ENCODE data around the gene ZSCAN16. TPM values are rescaled to one million over a fixed set of nuclear protein-coding genes. Genes with fewer than 3 reads are reported as not detected.
"Not testable (repeated sequence)": the region's sequence is repeated elsewhere in the genome, so short reads cannot be mapped to it uniquely, and the experiment has no call there.

The ZSCAN16 gene
- total RNA-seq, 1 donor from 2014 or later: 1.2 TPM

DNA sequence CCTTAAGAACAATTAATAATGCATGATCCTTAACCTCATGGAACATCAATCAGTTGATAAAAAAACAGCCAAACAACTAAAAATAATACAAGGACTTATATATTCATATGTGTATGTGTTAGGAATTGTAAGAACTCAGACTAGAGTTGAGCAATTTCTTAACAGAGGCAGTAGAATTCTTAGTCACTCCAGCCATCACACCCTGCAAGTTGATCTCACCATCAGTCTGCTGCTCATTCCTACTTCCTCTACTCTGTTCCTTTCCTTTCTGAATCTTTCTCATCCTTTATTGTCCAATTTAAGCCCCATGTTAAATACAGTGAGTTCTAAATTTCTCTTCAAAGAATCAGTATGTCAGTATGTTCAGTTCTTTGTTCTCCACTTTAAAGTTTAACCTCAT is 41.5 kb upstream of the ZSCAN16 start:
- Histone ChIP-seq H3K36me3 (peaks cover 0 to 4% of the 10 kb centered on the region in 2 donors), H3K27ac (no peak overlapping the region), H3K9me3 (no peaks in the 10 kb centered on the region), H3K27me3 (no peaks in the 10 kb centered on the region), H3K4me3 (no peak overlapping the region), H3K4me1 (peaks cover 7% of the 10 kb centered on the region)
- TF ChIP-seq POLR2A (IDR thresholded peaks at IDR 0.05) (no peak), POLR2AphosphoS5 (IDR thresholded peaks at IDR 0.05; ENCODE audit: insufficient read depth in 1 of 2, low read depth in 1 of 2) (no peak)
- intact Hi-C loops (cut with DNase I): no loop called here
- DNase-seq (ENCODE audit: extremely low spot score in 2 of 2): no peak

DNA sequence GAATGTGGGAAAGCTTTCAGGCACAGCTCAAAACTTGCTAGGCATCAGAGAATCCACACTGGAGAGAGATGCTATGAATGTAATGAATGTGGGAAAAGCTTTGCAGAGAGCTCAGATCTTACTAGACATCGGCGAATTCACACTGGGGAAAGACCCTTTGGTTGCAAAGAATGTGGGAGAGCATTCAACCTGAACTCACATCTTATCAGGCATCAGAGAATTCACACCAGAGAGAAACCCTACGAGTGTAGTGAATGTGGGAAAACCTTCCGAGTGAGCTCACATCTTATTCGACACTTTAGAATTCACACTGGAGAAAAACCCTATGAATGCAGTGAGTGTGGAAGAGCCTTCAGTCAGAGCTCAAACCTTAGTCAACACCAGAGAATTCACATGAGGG is 35.4 kb upstream of the ZSCAN16 start:
- intact Hi-C loops (cut with DNase I): no loop called here
- Histone ChIP-seq H3K4me1 (no peaks in the 10 kb centered on the region), H3K27me3 (no peaks in the 10 kb centered on the region), H3K27ac (no peak overlapping the region), H3K4me3 (no peak overlapping the region), H3K9me3 (peaks cover 4% of the 10 kb centered on the region), H3K36me3 (peaks cover 0 to 11% of the 10 kb centered on the region in 2 donors)
- TF ChIP-seq POLR2A (IDR thresholded peaks at IDR 0.05): no peak
- TF ChIP-seq POLR2AphosphoS5 (IDR thresholded peaks at IDR 0.05; ENCODE audit: insufficient read depth in 1 of 2, low read depth in 1 of 2): no peak
- TF ChIP-seq, protein P1, sequence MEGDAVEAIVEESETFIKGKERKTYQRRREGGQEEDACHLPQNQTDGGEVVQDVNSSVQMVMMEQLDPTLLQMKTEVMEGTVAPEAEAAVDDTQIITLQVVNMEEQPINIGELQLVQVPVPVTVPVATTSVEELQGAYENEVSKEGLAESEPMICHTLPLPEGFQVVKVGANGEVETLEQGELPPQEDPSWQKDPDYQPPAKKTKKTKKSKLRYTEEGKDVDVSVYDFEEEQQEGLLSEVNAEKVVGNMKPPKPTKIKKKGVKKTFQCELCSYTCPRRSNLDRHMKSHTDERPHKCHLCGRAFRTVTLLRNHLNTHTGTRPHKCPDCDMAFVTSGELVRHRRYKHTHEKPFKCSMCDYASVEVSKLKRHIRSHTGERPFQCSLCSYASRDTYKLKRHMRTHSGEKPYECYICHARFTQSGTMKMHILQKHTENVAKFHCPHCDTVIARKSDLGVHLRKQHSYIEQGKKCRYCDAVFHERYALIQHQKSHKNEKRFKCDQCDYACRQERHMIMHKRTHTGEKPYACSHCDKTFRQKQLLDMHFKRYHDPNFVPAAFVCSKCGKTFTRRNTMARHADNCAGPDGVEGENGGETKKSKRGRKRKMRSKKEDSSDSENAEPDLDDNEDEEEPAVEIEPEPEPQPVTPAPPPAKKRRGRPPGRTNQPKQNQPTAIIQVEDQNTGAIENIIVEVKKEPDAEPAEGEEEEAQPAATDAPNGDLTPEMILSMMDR (IDR thresholded peaks at IDR 0.05): no peak
- no peak for DNase-seq (ENCODE audit: extremely low spot score in 2 of 2)

DNA sequence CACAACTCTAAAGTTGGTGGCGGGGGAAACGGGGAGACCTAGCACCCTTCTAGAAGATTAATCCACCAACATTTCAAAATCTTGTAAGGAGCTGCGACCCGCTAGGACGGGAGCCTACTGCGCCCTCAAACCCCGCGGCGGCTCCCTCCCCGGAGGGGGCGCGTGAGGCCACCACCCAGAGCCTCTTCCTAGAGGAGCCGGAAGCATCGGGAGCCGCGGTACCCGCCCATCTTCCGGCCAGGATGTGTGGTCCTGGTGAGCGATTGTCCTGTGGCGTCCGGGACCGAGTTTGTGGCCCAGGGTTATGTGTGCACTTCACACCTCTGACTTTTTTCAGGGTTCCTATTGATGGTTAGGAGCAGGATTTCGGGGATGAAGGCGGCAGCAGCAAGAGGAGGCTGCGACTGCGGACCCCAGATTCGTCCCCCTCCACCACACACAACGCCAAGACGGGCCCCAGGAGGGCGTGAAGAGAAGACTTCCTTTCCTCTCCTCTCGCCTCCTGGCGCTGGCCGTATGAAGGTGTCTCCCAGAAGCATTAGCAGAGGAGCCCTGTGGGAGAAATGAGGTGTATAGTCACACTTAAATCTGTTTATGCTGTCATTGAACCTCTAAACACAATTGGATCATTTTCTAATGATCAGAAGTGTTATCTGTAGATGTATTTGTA is 33.4 kb upstream of the ZSCAN16 start:
- Histone ChIP-seq H3K4me1 (no peaks in the 10 kb centered on the region), H3K36me3 (peaks cover 0 to 11% of the 10 kb centered on the region in 2 donors), H3K27ac (no peak overlapping the region), H3K4me3 (peak overlapping the region; percentile 15 to 34), H3K9me3 (peaks cover 4% of the 10 kb centered on the region), H3K27me3 (no peaks in the 10 kb centered on the region)
- intact Hi-C loops (cut with DNase I): no loop called here
- TF ChIP-seq POLR2AphosphoS5 (IDR thresholded peaks at IDR 0.05; ENCODE audit: insufficient read depth in 1 of 2, low read depth in 1 of 2) (no peak), POLR2A (IDR thresholded peaks at IDR 0.05) (no peak)
- TF ChIP-seq, protein P1 (IDR thresholded peaks at IDR 0.05): no peak
- DNase-seq (ENCODE audit: extremely low spot score in 2 of 2): no peak

DNA sequence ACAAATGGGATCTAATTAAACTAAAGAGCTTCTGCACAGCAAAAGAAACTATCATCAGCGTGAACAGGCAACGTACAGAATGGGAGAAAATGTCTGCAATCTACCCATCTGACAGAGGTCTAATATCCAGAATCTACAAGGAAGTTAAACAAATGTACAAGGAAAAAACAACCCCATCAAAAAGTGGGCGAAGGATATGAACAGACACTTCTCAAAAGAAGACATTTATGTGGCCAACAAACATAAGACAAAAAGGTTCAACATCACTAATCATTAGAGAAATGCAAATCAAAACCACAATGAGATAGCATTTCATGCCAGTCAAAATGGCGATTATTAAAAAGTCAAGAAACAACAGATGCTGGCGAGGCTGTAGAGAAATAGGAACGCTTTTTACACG is 22.2 kb upstream of the ZSCAN16 start:
- H3K27ac ChIP-seq; H3K4me1 ChIP-seq; H3K4me3 ChIP-seq; H3K9me3 ChIP-seq; H3K27me3 ChIP-seq; intact Hi-C loops (cut with DNase I); DNase-seq (ENCODE audit: extremely low spot score in 2 of 2); H3K36me3 ChIP-seq: not testable (repeated sequence)

DNA sequence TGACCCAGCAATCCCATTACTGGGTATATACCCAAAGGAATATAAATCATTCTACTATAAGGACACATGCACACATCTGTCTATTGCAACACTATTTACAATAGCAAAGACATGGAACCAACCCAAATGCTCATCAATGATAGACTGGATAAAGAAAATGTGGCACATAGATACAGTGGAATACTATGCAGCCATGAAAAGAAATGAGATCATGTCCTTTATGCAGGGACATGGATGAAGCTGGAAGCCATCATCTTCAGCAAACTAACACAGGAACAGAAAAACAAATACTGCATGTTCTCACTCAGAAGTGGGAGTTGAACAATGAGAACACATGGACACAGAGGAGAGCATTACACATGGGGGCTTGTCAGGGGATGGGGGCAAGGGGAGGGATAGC is 21.7 kb upstream of the ZSCAN16 start:
- H3K27ac ChIP-seq; H3K36me3 ChIP-seq; H3K4me3 ChIP-seq; intact Hi-C loops (cut with DNase I); DNase-seq (ENCODE audit: extremely low spot score in 2 of 2); H3K27me3 ChIP-seq; H3K9me3 ChIP-seq; H3K4me1 ChIP-seq: not testable (repeated sequence)

DNA sequence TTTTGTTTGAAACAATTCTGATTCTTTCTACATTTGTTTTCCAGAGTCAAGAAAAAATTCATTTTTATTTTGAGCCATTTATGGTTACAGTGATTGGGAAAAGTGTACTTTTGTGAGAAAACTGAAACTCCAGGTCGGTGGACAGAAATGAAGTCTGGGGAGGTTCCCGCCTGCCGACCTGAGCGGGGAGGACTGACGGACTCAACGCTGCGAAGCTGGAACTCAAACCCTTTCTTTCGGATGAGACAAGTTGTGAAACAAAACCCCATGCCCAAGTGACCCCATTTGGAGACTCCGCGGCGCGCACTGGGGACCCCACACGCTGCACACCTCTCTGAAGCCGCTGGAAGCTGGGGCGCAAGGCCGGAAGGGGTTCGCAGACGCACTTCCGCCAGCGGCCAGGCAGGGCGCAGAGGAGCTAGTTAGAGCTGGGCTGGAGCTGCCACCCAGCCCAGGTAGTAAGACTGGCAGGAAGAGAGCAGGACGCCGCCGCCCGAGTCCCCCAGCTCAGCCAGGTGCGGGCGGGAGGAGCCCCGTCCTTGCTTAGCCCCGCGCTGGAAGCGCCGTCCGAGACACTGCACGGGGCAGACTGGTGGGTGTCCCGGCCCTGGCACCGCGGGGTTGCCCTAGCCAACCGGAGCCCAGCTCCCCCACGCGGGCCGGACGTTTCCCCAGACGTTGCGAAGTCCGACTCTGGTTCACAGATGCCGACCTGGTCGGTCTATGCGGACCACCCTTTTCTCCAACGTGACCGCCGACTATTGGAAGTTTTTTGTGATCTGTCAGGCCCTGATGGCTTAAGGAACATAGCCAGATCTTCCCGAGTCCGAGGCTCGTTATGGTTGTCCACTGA is 19.8 kb upstream of the ZSCAN16 start:
- DNase-seq (ENCODE audit: extremely low spot score in 2 of 2): no peak
- Histone ChIP-seq H3K4me1 (peaks cover 6% of the 10 kb centered on the region), H3K9me3 (no peaks in the 10 kb centered on the region), H3K27ac (peak overlapping the region; percentile 84), H3K27me3 (no peaks in the 10 kb centered on the region), H3K36me3 (no peaks in the 10 kb centered on the region), H3K4me3 (peak overlapping the region; percentile 69 to 91)
- TF ChIP-seq POLR2A (IDR thresholded peaks at IDR 0.05): peak in 1 of 2 donors; percentile 30
- TF ChIP-seq, protein P1 (IDR thresholded peaks at IDR 0.05): peak in 2 of 3 experiments; percentile 15 to 68
- peak; percentile 60 to 83 for TF ChIP-seq POLR2AphosphoS5 (IDR thresholded peaks at IDR 0.05; ENCODE audit: insufficient read depth in 1 of 2, low read depth in 1 of 2)
- intact Hi-C loops (cut with DNase I): no loop called here
